HUES64 (cell line): ENCODE data around the gene IGSF9.

Experiments used
- H3K27ac ChIP-seq: 2 replicates; pipeline ENCODE4 v1.7.0; 2013; ENCODE audit warnings: low read depth, low read length, inconsistent platforms
- H3K27me3 ChIP-seq: 2 replicates; pipeline ENCODE4 v1.6.1; 2013; ENCODE audit warnings: mild to moderate bottlenecking, low read length; ENCODE audit not compliant: insufficient read depth
- H3K36me3 ChIP-seq: 2 replicates; pipeline ENCODE4 v1.6.1; 2013; ENCODE audit warnings: mild to moderate bottlenecking, low read length; ENCODE audit not compliant: insufficient read depth
- H3K4me1 ChIP-seq: 2 replicates; pipeline ENCODE4 v1.6.1; 2013; ENCODE audit warnings: mild to moderate bottlenecking, low read length, moderate library complexity; ENCODE audit not compliant: insufficient read depth
- H3K4me3 ChIP-seq: 2 replicates; pipeline ENCODE4 v1.5.1; 2013; ENCODE audit warnings: mild to moderate bottlenecking, low read length, moderate library complexity
- H3K9ac ChIP-seq: 2 replicates; pipeline ENCODE4 v1.6.1; 2013; ENCODE audit warnings: mild to moderate bottlenecking, low read depth, low read length
- H3K9me3 ChIP-seq: 2 replicates; pipeline ENCODE4 v1.6.1; 2013; ENCODE audit warnings: low read depth, low read length; ENCODE audit not compliant: insufficient read depth
- WGBS: fragments of 150-250, 120-280 bp; methylation state at CpG from one replicate; pipeline ENCODE4 v1.1.7; 2013; ENCODE audit warnings: missing lambda C conversion rate; 5-methylcytosine and 5-hydroxymethylcytosine counted together

The IGSF9 gene

DNA sequence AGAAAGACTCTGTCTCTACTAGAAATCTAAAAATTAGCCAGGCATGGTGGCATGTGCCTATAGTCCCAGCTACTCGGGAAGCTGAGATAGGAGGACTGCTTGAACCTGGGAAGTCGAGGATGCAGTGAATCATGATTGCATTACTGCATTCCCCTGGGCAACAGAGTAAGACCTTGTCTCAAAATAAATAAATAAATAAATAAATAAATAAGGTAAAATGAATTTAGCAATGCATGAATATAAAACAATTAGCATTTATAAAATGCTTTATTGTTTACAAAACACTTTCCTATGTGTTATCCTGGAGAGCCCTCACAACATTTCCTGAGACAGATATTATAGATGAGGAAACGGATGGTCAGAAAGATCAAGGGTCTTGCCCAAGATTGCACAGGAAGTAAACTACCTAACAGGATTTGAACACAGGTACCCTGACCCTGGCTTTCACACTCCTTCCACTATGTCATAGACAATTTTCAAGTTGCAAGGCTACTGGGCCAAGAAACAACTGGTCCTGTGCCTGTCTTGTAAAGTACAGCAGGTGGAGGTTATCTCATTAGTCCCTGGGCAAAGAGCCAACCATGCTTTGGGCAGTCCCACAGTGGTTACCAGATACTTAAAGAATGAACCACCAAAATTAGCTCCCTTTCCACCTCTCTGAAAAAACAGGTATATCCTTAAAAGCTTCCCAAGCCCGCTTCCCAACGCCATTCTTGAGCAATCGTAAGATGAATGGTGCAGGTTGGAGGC, 67.5 kb downstream of the IGSF9 start:
- 97% methylated on average over 6 of the region's 6 CpGs for WGBS
- no peaks in the 10 kb centered on the region for H3K27me3 ChIP-seq
- H3K9me3 ChIP-seq: no peaks in the 10 kb centered on the region
- peaks cover 6% of the 10 kb centered on the region; the same call in 1 of the 2 replicates for H3K4me1 ChIP-seq
- no peaks in the 10 kb centered on the region for H3K36me3 ChIP-seq
- H3K27ac ChIP-seq: no peak overlapping the region
- H3K9ac ChIP-seq: no peak overlapping the region
- H3K4me3 ChIP-seq: no peak overlapping the region
